H1 (cell line): ENCODE results near the gene POLR3H. TPM values are rescaled to one million over a fixed set of nuclear protein-coding genes. Genes with fewer than 3 reads are reported as not detected.

Source experiments
- CTCF ChIA-PET: fragments of 300-600 bp; sonication (Branson Sonifier 250); formaldehyde crosslinking; loops from one replicate; lab custom pipeline; 2021; ENCODE audit not compliant: partially characterized antibody; lab: Charles Lee
- POLR2A ChIA-PET: fragments of 300-600 bp; sonication (Branson Sonifier 250); formaldehyde crosslinking; loops from one replicate; lab custom pipeline; 2021; ENCODE audit warnings: inconsistent platforms; ENCODE audit not compliant: partially characterized antibody; lab: Charles Lee
- DNase-seq, 2 experiments: peaks; one replicate each; pipeline versions ENCODE4 v3.0.0 to v3.0.0-alpha.2; 2010 to 2022; ENCODE audit warnings: low spot score in 2 of 2, low read depth in 1 of 2, mixed read lengths in 1 of 2
- FAIRE-seq: peaks from 2 replicates; lab custom pipeline; 2011; peaks lifted over from hg19 to GRCh38; lab: Jason Lieb, UNC
- H2AFZ ChIP-seq: 2 replicates; pipeline ENCODE4 v1.8.1; 2012; ENCODE audit warnings: low read length, inconsistent platforms
- H2AK5ac ChIP-seq: 2 replicates; pipeline ENCODE4 v1.6.1; 2013; ENCODE audit warnings: low read depth, low read length
- H2BK120ac ChIP-seq: replicated peaks from 2 replicates; pipeline ENCODE3; 2013; ENCODE audit warnings: low read depth, low read length, inconsistent platforms
- H2BK12ac ChIP-seq: 2 replicates; pipeline ENCODE4 v1.6.1; 2013; ENCODE audit warnings: low read depth, low read length
- H2BK15ac ChIP-seq: 2 replicates; pipeline ENCODE4 v1.6.1; 2013; ENCODE audit warnings: low read length
- H2BK20ac ChIP-seq: 2 replicates; pipeline ENCODE4 v1.6.1; 2013; ENCODE audit warnings: low read length
- H2BK5ac ChIP-seq: 2 replicates; pipeline ENCODE4 v1.6.1; 2013; ENCODE audit warnings: low read depth, low read length
- H3K14ac ChIP-seq: 2 replicates; pipeline ENCODE4 v1.6.1; 2013; ENCODE audit warnings: inconsistent platforms; ENCODE audit not compliant: insufficient read length
- H3K18ac ChIP-seq: 2 replicates; pipeline ENCODE4 v1.6.1; 2013; ENCODE audit warnings: low read length; ENCODE audit errors: extremely low read depth
- H3K23ac ChIP-seq: 2 replicates; pipeline ENCODE4 v1.6.1; 2013; ENCODE audit warnings: inconsistent platforms; ENCODE audit not compliant: insufficient read length
- H3K23me2 ChIP-seq: 2 replicates; pipeline ENCODE4 v1.6.1; 2013; ENCODE audit warnings: low read depth, low read length
- H3K27ac ChIP-seq: 2 replicates; pipeline ENCODE4 v1.6.1; 2011; ENCODE audit warnings: low read depth, low read length, inconsistent platforms
- H3K27me3 ChIP-seq, 4 experiments: replicated peaks in 1 of 4; 1 replicate in 1 of 4; 2 replicates in 3 of 4; pipeline versions ENCODE4 v1.6.1 to v1.8.1; 2011 to 2013; ENCODE audit warnings: low read length in 3 of 4, mild to moderate bottlenecking in 3 of 4, inconsistent platforms in 2 of 4, mixed read lengths in 2 of 4, moderate library complexity in 1 of 4; ENCODE audit not compliant: control insufficient read depth in 3 of 4, insufficient read depth in 3 of 4; ENCODE audit errors: extremely low read depth in 1 of 4
- H3K36me3 ChIP-seq, 4 experiments: 2 replicates each; pipeline versions ENCODE4 v1.6.1 to v1.8.1; 2011 to 2013; ENCODE audit warnings: mild to moderate bottlenecking in 4 of 4, low read length in 3 of 4, moderate library complexity in 2 of 4, control low read depth in 1 of 4, inconsistent platforms in 1 of 4; ENCODE audit not compliant: insufficient read depth in 4 of 4, control insufficient read depth in 2 of 4
- H3K4ac ChIP-seq: replicated peaks from 2 replicates; pipeline ENCODE3; 2013; ENCODE audit warnings: low read length, low read depth, mixed read lengths, inconsistent platforms; ENCODE audit not compliant: insufficient read length
- H3K4me1 ChIP-seq, 4 experiments: replicated peaks in 1 of 4; 1 replicate in 1 of 4; 2 replicates in 3 of 4; pipeline versions ENCODE4 v1.6.1 to v1.8.1; 2011 to 2013; ENCODE audit warnings: low read length in 3 of 4, inconsistent platforms in 2 of 4, mixed read lengths in 1 of 4; ENCODE audit not compliant: insufficient read depth in 4 of 4, control insufficient read depth in 3 of 4
- H3K4me2 ChIP-seq, 2 experiments: 2 replicates each; pipeline versions ENCODE4 v1.6.1 to v1.8.1; 2011 to 2013; ENCODE audit warnings: low read depth in 2 of 2, low read length in 2 of 2, control low read depth in 1 of 2, inconsistent platforms in 1 of 2, mild to moderate bottlenecking in 1 of 2; ENCODE audit not compliant: insufficient read depth in 1 of 2
- H3K4me3 ChIP-seq, 4 experiments: fragments of 200-600, 300-600 bp in 1 of 4; sonication (generic), shearing (Covaris generic), sonication (Bioruptor Twin) in 1 of 4; 2 replicates each; pipeline versions ENCODE4 v1.5.1 to v1.8.1; 2011 to 2016; ENCODE audit warnings: low read length in 4 of 4, low read depth in 3 of 4, control low read depth in 2 of 4, inconsistent platforms in 2 of 4, mild to moderate bottlenecking in 2 of 4, mixed read lengths in 1 of 4, moderate library complexity in 1 of 4; ENCODE audit not compliant: insufficient read depth in 2 of 4; ENCODE audit errors: extremely low read depth in 1 of 4
- H3K56ac ChIP-seq: replicated peaks from 2 replicates; pipeline ENCODE3; 2013; ENCODE audit warnings: low read depth, mild to moderate bottlenecking, mixed read lengths, low read length, inconsistent platforms; ENCODE audit not compliant: insufficient read length
- H3K79me1 ChIP-seq: 2 replicates; pipeline ENCODE4 v1.6.1; 2013; ENCODE audit warnings: low read depth, low read length, control low read depth
- H3K79me2 ChIP-seq, 2 experiments: 2 replicates each; pipeline versions ENCODE4 v1.6.1 to v1.8.1; 2012 to 2013; ENCODE audit warnings: low read length in 2 of 2, mild to moderate bottlenecking in 2 of 2, inconsistent platforms in 1 of 2; ENCODE audit not compliant: insufficient read depth in 2 of 2, control insufficient read depth in 1 of 2
- H3K9ac ChIP-seq, 4 experiments: replicated peaks in 1 of 4; 1 replicate in 1 of 4; 2 replicates in 3 of 4; pipeline versions ENCODE4 v1.6.1 to v1.8.1; 2011 to 2013; ENCODE audit warnings: low read depth in 3 of 4, low read length in 3 of 4, control low read depth in 2 of 4, mild to moderate bottlenecking in 2 of 4, moderate library complexity in 2 of 4, inconsistent platforms in 1 of 4; ENCODE audit errors: extremely low read depth in 1 of 4
- H3K9me3 ChIP-seq, 2 experiments: 2 replicates each; pipeline versions ENCODE4 v1.6.1 to v1.8.1; 2012 to 2013; ENCODE audit warnings: mild to moderate bottlenecking in 2 of 2, moderate library complexity in 2 of 2, control low read depth in 1 of 2, inconsistent platforms in 1 of 2, low read depth in 1 of 2, low read length in 1 of 2, mixed read lengths in 1 of 2; ENCODE audit not compliant: insufficient read depth in 2 of 2
- H4K20me1 ChIP-seq, 2 experiments: replicated peaks in 1 of 2; 2 replicates each; pipeline versions ENCODE3 to v1.8.1; 2011 to 2013; ENCODE audit warnings: inconsistent platforms in 2 of 2, low read length in 2 of 2, mild to moderate bottlenecking in 1 of 2; ENCODE audit not compliant: insufficient read depth in 2 of 2, control insufficient read depth in 1 of 2
- H4K5ac ChIP-seq: 2 replicates; pipeline ENCODE4 v1.6.1; 2013; ENCODE audit warnings: low read length, low read depth, mixed read lengths, inconsistent platforms; ENCODE audit not compliant: insufficient read length
- H4K8ac ChIP-seq: 2 replicates; pipeline ENCODE4 v1.8.0; 2013; ENCODE audit warnings: mild to moderate bottlenecking, moderate library complexity, low read length, inconsistent platforms; ENCODE audit not compliant: insufficient read depth; ENCODE audit errors: extremely low read depth
- H4K91ac ChIP-seq: replicated peaks from 2 replicates; pipeline ENCODE3; 2013; ENCODE audit warnings: low read length, mixed read lengths, inconsistent platforms; ENCODE audit not compliant: insufficient read length
- CTBP2 ChIP-seq: IDR thresholded peaks from 2 replicates; pipeline ENCODE4 v1.7.0; 2011; ENCODE audit warnings: borderline replicate concordance, mild to moderate bottlenecking, moderate library complexity, mixed read lengths, low read length; ENCODE audit not compliant: insufficient read depth, insufficient read length
- EP300 ChIP-seq, 2 experiments: IDR thresholded peaks; 1 replicate in 1 of 2; 2 replicates in 1 of 2; pipeline ENCODE4 v1.6.1; 2011 to 2012; ENCODE audit warnings: low read depth in 2 of 2, low read length in 2 of 2, mild to moderate bottlenecking in 2 of 2, borderline replicate concordance in 1 of 2, inconsistent platforms in 1 of 2, moderate library complexity in 1 of 2
- HDAC2 ChIP-seq, 2 experiments: fragments of 300-600 bp in 1 of 2; sonication (generic) in 1 of 2; IDR thresholded peaks; 2 replicates each; pipeline ENCODE4 v1.6.1; 2011 to 2012; ENCODE audit warnings: low read depth in 2 of 2, low read length in 2 of 2, mild to moderate bottlenecking in 2 of 2, moderate library complexity in 2 of 2, borderline replicate concordance in 1 of 2, inconsistent platforms in 1 of 2
- KDM1A ChIP-seq: fragments of 200-600, 300-600 bp; sonication (generic); IDR thresholded peaks from 2 replicates; pipeline ENCODE4 v1.7.1; 2016; ENCODE audit warnings: mild to moderate bottlenecking, low read length, borderline replicate concordance
- MAX ChIP-seq: IDR thresholded peaks from 2 replicates; pipeline ENCODE4 v1.6.1; 2012; ENCODE audit warnings: inconsistent platforms
- NRF1 ChIP-seq: IDR thresholded peaks from 2 replicates; pipeline ENCODE4 v1.6.1; 2011; ENCODE audit warnings: mild to moderate bottlenecking, low read depth, low read length, improper control_type of control experiment
- POLR2A ChIP-seq, 2 experiments: IDR thresholded peaks; 1 replicate in 1 of 2; 2 replicates in 1 of 2; pipeline ENCODE4 v1.6.1; 2011; ENCODE audit warnings: low read depth in 2 of 2, low read length in 2 of 2, mild to moderate bottlenecking in 2 of 2; ENCODE audit errors: control extremely low read depth in 1 of 2
- RAD21 ChIP-seq, 2 experiments: IDR thresholded peaks in 1 of 2; conservative IDR thresholded peaks in 1 of 2; 2 replicates each; pipeline ENCODE4 v1.6.1; 2011; ENCODE audit warnings: low read depth in 2 of 2, low read length in 2 of 2, improper control_type of control experiment in 1 of 2, inconsistent platforms in 1 of 2, mild to moderate bottlenecking in 1 of 2, moderate library complexity in 1 of 2
- SIRT6 ChIP-seq: IDR thresholded peaks from one replicate; pipeline ENCODE4 v1.7.1; 2012; ENCODE audit warnings: low read length, inconsistent platforms
- SP2 ChIP-seq: IDR thresholded peaks from 2 replicates; pipeline ENCODE4 v1.6.1; 2012; ENCODE audit warnings: mild to moderate bottlenecking, low read length, inconsistent platforms
- SP4 ChIP-seq: IDR thresholded peaks from 2 replicates; pipeline ENCODE4 v1.6.1; 2012; ENCODE audit warnings: low read length, inconsistent platforms
- WGBS, 2 experiments: shearing (Covaris generic) in 1 of 2; methylation state at CpG; one replicate each; pipeline versions ENCODE4 v1.1.6 to v1.1.7; 2013 to 2015; ENCODE audit warnings: low lambda C conversion rate in 2 of 2, mixed read lengths in 2 of 2, inconsistent platforms in 1 of 2, low coverage in 1 of 2, missing lambda C conversion rate in 1 of 2; ENCODE audit not compliant: insufficient replicate concordance in 2 of 2, insufficient coverage in 1 of 2, insufficient read length in 1 of 2; ENCODE audit errors: extremely low coverage in 1 of 2, missing lambda C conversion rate in 1 of 2; 5-methylcytosine and 5-hydroxymethylcytosine counted together
- polyA plus RNA-seq, 7 experiments: library from polyadenylated mRNA; depleted of rRNA in 3 of 7; stranded (reverse) in 5 of 7; unstranded in 2 of 7; fragments of >200 nt in 5 of 7; fragments of 200-250 nt in 2 of 7; gene quantifications; 1 replicate in 5 of 7; 2 replicates in 1 of 7; 4 replicates in 1 of 7; pipeline versions ENCODE4 v1.2.1 to v1.2.3, GENCODE V29; 2011 to 2013; ENCODE audit warnings: missing spikeins in 2 of 7, mixed read lengths in 2 of 7
- total RNA-seq: library from RNA; stranded (reverse); fragmentation: NEBNext Ultra II Directional; extraction: Animal tissue kit (Norgen Biotek cat#: 25700); gene quantifications from 2 replicates; pipeline ENCODE4 v1.2.1, GENCODE V29; 2021

POLR3H gene
- total and polyA plus RNA-seq, 2 of the 8 experiments (the other 6 are each of a cell fraction or from before 2014, with no cell fraction given) = 29.7 to 39.2 TPM

GRCh38 chr22:41524251-41524661, 20.0 kb downstream of the POLR3H start:
- Histone ChIP-seq H3K14ac (no peak overlapping the region), H3K27ac (no peak overlapping the region)
- no peak for FAIRE-seq

More at GRCh38 chr22:41524251-41524661, 20.0 kb downstream of the POLR3H start:
- Histone ChIP-seq H3K27me3 (no peaks in the 10 kb centered on the region), H3K4ac (no peak overlapping the region), H2BK20ac (no peak overlapping the region), H3K9ac (no peak overlapping the region), H3K23me2 (no peaks in the 10 kb centered on the region), H3K18ac (no peak overlapping the region), H3K79me2 (no peaks in the 10 kb centered on the region), H2AFZ (no peak overlapping the region), H4K20me1 (peaks cover 12 to 21% of the 10 kb centered on the region in 2 experiments), H3K79me1 (no peaks in the 10 kb centered on the region), H2BK12ac (0 out of 2 replicates have a peak overlapping the region, but pooled peaks have one; percentile 19), H4K8ac (no peak overlapping the region), H3K4me1 (no peaks in the 10 kb centered on the region; a peak in 1 of 7 replicates), H3K4me2 (no peak overlapping the region), H3K23ac (no peak overlapping the region), H2AK5ac (no peak overlapping the region), H3K4me3 (no peak overlapping the region), H2BK15ac (no peak overlapping the region), H3K56ac (no peak overlapping the region), H4K5ac (no peak overlapping the region), H2BK5ac (no peak overlapping the region), H3K9me3 (no peaks in the 10 kb centered on the region), H4K91ac (no peak overlapping the region), H2BK120ac (no peak overlapping the region), H3K36me3 (peaks cover 16 to 37% (median 22%) of the 10 kb centered on the region in 4 experiments)
- DNase-seq = no peak
- 92% methylated on average over 12 of the region's 13 CpGs; no CpG with 5 or more reads in 1 of the 2 experiments for WGBS, 2 experiments
- ChIA-PET CTCF (interaction anchor here (0.8 to 4.5 kb wide), 24 partner anchors 7 to 232 kb away, joined by 3 to 52 read pairs (median 4); partner anchors contain the start of gene TOB2), POLR2A (interaction anchor here (0.9 to 4.0 kb wide), 17 partner anchors 9 to 121 kb away, joined by 3 to 22 read pairs (median 4); partner anchors contain the start of genes ACO2, PHF5A and TOB2)
- TF ChIP-seq HDAC2 (IDR thresholded peaks at IDR 0.05; ENCODE audit: borderline replicate concordance in 1 of 2, low read depth in 2 of 2, low read length in 2 of 2) = no peak
- TF ChIP-seq RAD21 (IDR thresholded peaks at IDR 0.05 in 1 of 2, conservative IDR thresholded peaks at IDR 0.05 in 1 of 2; ENCODE audit: low read depth in 2 of 2, low read length in 2 of 2) = no peak
- TF ChIP-seq CTBP2 = no peak
- TF ChIP-seq MAX = no peak
- TF ChIP-seq EP300 (IDR thresholded peaks at IDR 0.05; ENCODE audit: borderline replicate concordance in 1 of 2, low read depth in 2 of 2, low read length in 2 of 2) = no peak
- no peak for TF ChIP-seq KDM1A
- TF ChIP-seq SP4 = no peak
- TF ChIP-seq SIRT6 = no peak
- no peak for TF ChIP-seq SP2
- TF ChIP-seq NRF1 = no peak
- no peak for TF ChIP-seq POLR2A (IDR thresholded peaks at IDR 0.05; ENCODE audit: control extremely low read depth in 1 of 2, low read depth in 2 of 2, low read length in 2 of 2)
